DOHH2 (cell line): ENCODE data around the gene STXBP2.

Source experiments
- CTCF ChIP-seq: fragments of 200-600 bp; sonication (generic); IDR thresholded peaks from one replicate; pipeline ENCODE4 v1.5.1; 2014; ENCODE audit warnings: antibody characterized with exemption, mild to moderate bottlenecking, low read depth, low read length; ENCODE audit not compliant: poor library complexity, severe bottlenecking
- EZH2phosphoT487 ChIP-seq: fragments of 200-600 bp; sonication (generic); IDR thresholded peaks from 2 replicates; pipeline ENCODE4 v1.6.1; 2017; ENCODE audit warnings: borderline replicate concordance, mild to moderate bottlenecking, antibody characterized with exemption, low read length, moderate library complexity, mixed read lengths

GRCh38 chr19:7617172-7617571, 19.7 kb upstream of the STXBP2 start:
- no peak for TF ChIP-seq CTCF
- TF ChIP-seq EZH2phosphoT487: no peak
